Endothelial cell of umbilical vein (primary cell): ENCODE results near the gene SLMAP. TPM values are rescaled to one million over a fixed set of nuclear protein-coding genes. Genes with fewer than 3 reads are reported as not detected.

Experiments
- BruUV-seq: library from RNA; stranded (reverse); fragments of 400-500 nt; replicated peaks from 2 replicates; lab custom pipeline; 2021; lab: Mats Ljungman, UMichigan
- CTCF ChIA-PET: fragments of 300-600, 350-600 bp; sonication (Branson Sonifier 250); formaldehyde crosslinking; loops from one replicate; lab custom pipeline; 2021; ENCODE audit warnings: antibody characterized with exemption, inconsistent platforms; lab: Charles Lee
- POLR2A ChIA-PET: fragments of 300-600, 350-600 bp; sonication (Branson Sonifier 250); formaldehyde crosslinking; loops from one replicate; lab custom pipeline; 2021; ENCODE audit warnings: antibody characterized with exemption, inconsistent platforms; lab: Charles Lee
- DNase-seq: peaks from one replicate; pipeline ENCODE4 v3.0.0-alpha.2; 2011; ENCODE audit warnings: low read depth, low spot score
- FAIRE-seq: peaks from 2 replicates; lab custom pipeline; 2011; peaks lifted over from hg19 to GRCh38; lab: Jason Lieb, UNC
- H2AFZ ChIP-seq: 2 replicates; pipeline ENCODE4 v1.6.0; 2012; ENCODE audit warnings: low read depth, low read length, control low read depth, inconsistent platforms
- H3K27ac ChIP-seq: 2 replicates; pipeline ENCODE4 v1.5.1; 2011; ENCODE audit warnings: low read depth, mild to moderate bottlenecking, control low read depth, low read length, moderate library complexity; ENCODE audit not compliant: insufficient read depth
- H3K27me3 ChIP-seq, 2 experiments: 2 replicates each; pipeline versions ENCODE4 v1.6.0 to v1.6.1; 2011; ENCODE audit warnings: low read length in 2 of 2, mixed read lengths in 1 of 2; ENCODE audit not compliant: control insufficient read depth in 2 of 2, insufficient read depth in 2 of 2
- H3K36me3 ChIP-seq, 2 experiments: 2 replicates in 1 of 2; 3 replicates in 1 of 2; pipeline ENCODE4 v1.5.1; 2011; ENCODE audit warnings: low read length in 2 of 2, mild to moderate bottlenecking in 1 of 2, moderate library complexity in 1 of 2; ENCODE audit not compliant: control insufficient read depth in 2 of 2, insufficient read depth in 2 of 2; ENCODE audit errors: extremely low read depth in 1 of 2
- H3K4me1 ChIP-seq: 3 replicates; pipeline ENCODE4 v1.5.1; 2011; ENCODE audit warnings: mild to moderate bottlenecking, low read length; ENCODE audit not compliant: control insufficient read depth, insufficient read depth; ENCODE audit errors: extremely low read depth
- H3K4me2 ChIP-seq: 2 replicates; pipeline ENCODE4 v1.6.1; 2011; ENCODE audit warnings: low read length, control low read depth, mixed read lengths; ENCODE audit not compliant: insufficient read depth
- H3K4me3 ChIP-seq, 3 experiments: fragments of 200-600 bp in 1 of 3; sonication (generic), shearing (Covaris generic) in 1 of 3; replicated peaks in 1 of 3; 2 replicates each; pipeline ENCODE4 v1.5.1; 2011 to 2016; ENCODE audit warnings: control low read depth in 3 of 3, low read length in 3 of 3, mild to moderate bottlenecking in 2 of 3, inconsistent platforms in 1 of 3, low read depth in 1 of 3, moderate library complexity in 1 of 3; ENCODE audit not compliant: insufficient read depth in 1 of 3
- H3K79me2 ChIP-seq: 2 replicates; pipeline ENCODE4 v1.6.0; 2012; ENCODE audit warnings: low read length, inconsistent platforms; ENCODE audit not compliant: control insufficient read depth, insufficient read depth
- H3K9ac ChIP-seq: replicated peaks from 2 replicates; pipeline ENCODE3; 2011; ENCODE audit warnings: low read length, control low read depth; ENCODE audit not compliant: insufficient read depth; ENCODE audit errors: extremely low read depth
- H3K9me1 ChIP-seq: replicated peaks from 3 replicates; pipeline ENCODE4 v1.6.0; 2011; ENCODE audit warnings: mild to moderate bottlenecking, low read length; ENCODE audit not compliant: control insufficient read depth, insufficient read depth; ENCODE audit errors: extremely low read depth
- H3K9me3 ChIP-seq: replicated peaks from 2 replicates; pipeline ENCODE4 v1.5.1; 2012; ENCODE audit warnings: low read length, inconsistent platforms; ENCODE audit not compliant: control insufficient read depth, insufficient read depth
- H4K20me1 ChIP-seq: replicated peaks from 2 replicates; pipeline ENCODE3; 2011; ENCODE audit warnings: mild to moderate bottlenecking, low read length; ENCODE audit not compliant: control insufficient read depth, insufficient read depth; ENCODE audit errors: extremely low read depth
- FOS ChIP-seq: IDR thresholded peaks from 2 replicates; pipeline ENCODE4 v1.6.1; 2011; ENCODE audit warnings: mild to moderate bottlenecking, low read length, moderate library complexity, borderline replicate concordance; ENCODE audit not compliant: insufficient read depth
- GATA2 ChIP-seq: IDR thresholded peaks from 2 replicates; pipeline ENCODE4 v1.7.0; 2011; ENCODE audit warnings: low read depth, mild to moderate bottlenecking, moderate library complexity, mixed read lengths, low read length; ENCODE audit not compliant: insufficient read length, insufficient read depth
- JUN ChIP-seq: IDR thresholded peaks from 2 replicates; pipeline ENCODE4 v1.6.1; 2011; ENCODE audit warnings: borderline replicate concordance, low read depth; ENCODE audit not compliant: insufficient read length, insufficient read depth
- POLR2AphosphoS5 ChIP-seq: IDR thresholded peaks from 2 replicates; pipeline ENCODE4 v1.6.1; 2012; ENCODE audit warnings: low read depth, mild to moderate bottlenecking, control low read depth, low read length, moderate library complexity; ENCODE audit not compliant: insufficient read depth
- dilution Hi-C: fragments of 300-500 bp; cut with MboI; formaldehyde crosslinking; loops from one replicate; pipeline ENCODE4 v1.15.0; 2019; ENCODE audit warnings: low sequenced_read_pairs; ENCODE audit not compliant: extremely low pct_ligation_motif_present
- intact Hi-C: fragments of 100-400 bp; cut with micrococcal nuclease; formaldehyde crosslinking; loops from one replicate; pipeline ENCODE4 v1.10.0; 2022
- polyA plus RNA-seq, 4 experiments: library from polyadenylated mRNA; depleted of rRNA in 3 of 4; stranded (reverse) in 3 of 4; unstranded in 1 of 4; fragments of >200 nt; gene quantifications; 2 replicates each; pipeline versions ENCODE4 v1.2.1 to v1.2.3, GENCODE V29; 2011 to 2012; ENCODE audit warnings: missing spikeins in 1 of 4
- total RNA-seq: library from RNA; stranded (reverse); gene quantifications from 2 replicates; pipeline ENCODE4 v1.2.3, GENCODE V29; 2021
- TF ChIP-seq, protein P1 (sequence below): IDR thresholded peaks from 2 replicates; pipeline ENCODE4 v1.6.1; 2011; ENCODE audit not compliant: insufficient read depth, insufficient read length

The SLMAP gene
- total and polyA plus RNA-seq, 2 donors (not counting 3 experiments of a cell fraction or from before 2014, with no cell fraction given) = 9.8 to 54.7 TPM

DNA sequence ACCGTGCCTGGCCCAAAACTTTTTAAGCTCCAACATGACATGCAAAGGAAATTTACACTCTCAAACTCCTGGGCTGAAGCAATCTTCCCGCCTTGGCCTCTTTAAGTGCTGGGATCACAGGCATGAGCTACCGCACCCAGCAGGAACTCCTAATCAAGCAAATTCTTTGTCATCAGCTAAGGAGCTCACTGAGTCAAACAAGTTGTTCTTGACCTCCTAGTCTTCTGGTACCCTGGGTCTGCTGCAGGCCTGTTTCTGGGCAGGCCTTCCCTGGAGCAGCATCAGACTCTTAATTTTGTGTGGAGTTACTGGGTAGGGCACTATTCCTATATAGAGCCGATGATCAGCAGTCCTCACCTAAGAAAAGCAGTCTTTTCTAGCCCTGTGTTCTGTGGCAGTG lies 183.7 kb downstream of the SLMAP start:
- Histone ChIP-seq H3K9me1 (no peaks in the 10 kb centered on the region), H3K9ac (no peak overlapping the region), H3K4me2 (no peak overlapping the region), H4K20me1 (no peaks in the 10 kb centered on the region), H3K9me3 (no peaks in the 10 kb centered on the region), H3K4me3 (no peak overlapping the region), H3K4me1 (peaks cover 7% of the 10 kb centered on the region), H3K27me3 (no peaks in the 10 kb centered on the region), H3K27ac (no peak overlapping the region), H3K79me2 (no peaks in the 10 kb centered on the region), H3K36me3 (no peaks in the 10 kb centered on the region), H2AFZ (no peak overlapping the region)
- DNase-seq (no peak), FAIRE-seq (peak; percentile 24)
- ChIA-PET POLR2A (interaction anchor here (0.6 to 0.7 kb wide), 2 partner anchors 10 to 59 kb away, joined by 3 to 8 read pairs; no protein-coding TSS in a partner anchor), CTCF (no interaction called here)
- dilution Hi-C loops = loop anchor here (25.0 kb wide), 1 partner anchor 98 kb away; no protein-coding TSS in a partner anchor
- BruUV-seq = no TSS peak
- no peak for TF ChIP-seq JUN
- no peak for TF ChIP-seq POLR2AphosphoS5
- TF ChIP-seq, protein P1, sequence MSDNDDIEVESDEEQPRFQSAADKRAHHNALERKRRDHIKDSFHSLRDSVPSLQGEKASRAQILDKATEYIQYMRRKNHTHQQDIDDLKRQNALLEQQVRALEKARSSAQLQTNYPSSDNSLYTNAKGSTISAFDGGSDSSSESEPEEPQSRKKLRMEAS = no peak
- intact Hi-C loops = no loop called here

DNA sequence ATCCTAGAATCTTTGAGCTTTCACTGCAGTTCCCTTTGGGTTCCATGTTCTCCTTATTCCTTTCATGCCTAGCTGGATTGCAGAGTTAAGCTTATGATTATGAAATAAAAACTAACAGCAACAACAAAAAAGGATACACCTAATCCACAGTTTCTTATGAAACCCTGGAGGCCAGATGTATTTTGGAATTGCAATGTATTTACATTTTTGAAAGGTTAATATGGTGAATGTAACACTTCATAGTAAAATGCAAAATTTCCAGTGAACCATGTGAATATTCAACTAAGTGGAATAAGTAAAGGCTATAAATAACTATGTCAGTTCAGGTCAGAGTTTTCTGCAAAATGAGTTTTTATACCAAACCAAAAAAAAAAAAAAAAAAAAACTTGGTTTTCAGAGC lies 186.3 kb downstream of the SLMAP start:
- no peaks in the 10 kb centered on the region for H3K9me3 ChIP-seq
- ChIA-PET CTCF (interaction anchor here (0.8 kb wide), 1 partner anchor 13 kb away, joined by 3 read pairs; no protein-coding TSS in a partner anchor), POLR2A (no interaction called here)
- no peak overlapping the region for H2AFZ ChIP-seq
- DNase-seq (no peak), FAIRE-seq (no peak)
- H3K27me3 ChIP-seq = no peaks in the 10 kb centered on the region
- H4K20me1 ChIP-seq = no peaks in the 10 kb centered on the region
- TF ChIP-seq GATA2 = no peak
- TF ChIP-seq POLR2AphosphoS5 = no peak
- TF ChIP-seq FOS = no peak
- TF ChIP-seq, protein P1 = no peak
- no peaks in the 10 kb centered on the region for H3K36me3 ChIP-seq
- no peaks in the 10 kb centered on the region for H3K9me1 ChIP-seq
- H3K4me3 ChIP-seq = no peak overlapping the region
- no peaks in the 10 kb centered on the region for H3K79me2 ChIP-seq
- intact Hi-C loops = no loop called here
- peaks cover 7% of the 10 kb centered on the region for H3K4me1 ChIP-seq
- H3K27ac ChIP-seq = no peak overlapping the region
- no peak overlapping the region for H3K9ac ChIP-seq
- no peak overlapping the region for H3K4me2 ChIP-seq
- BruUV-seq = no TSS peak
- dilution Hi-C loops = loop anchor here (25.0 kb wide), 1 partner anchor 95 kb away; no protein-coding TSS in a partner anchor
